NCI-H187 treated with DMSO at 0.1 percent for 48 hours (cell line): Measurements from ENCODE around the gene MACROD2.

Experiments used
- DNase-seq: peaks from one replicate; lab custom pipeline; 2025; lab: John Stamatoyannopoulos, UW

The MACROD2 gene

GRCh38 chr20:14531786-14532185 lies 536.5 kb downstream of the MACROD2 start:
- DNase-seq, result no peak

- DNase-seq, result no peak
Observed at GRCh38 chr20:14536738-14537137, 541.4 kb downstream of the MACROD2 start.

- DNase-seq, result no peak
Observed at GRCh38 chr20:14538433-14538832, 543.1 kb downstream of the MACROD2 start.

GRCh38 chr20:14543040-14543439 lies 547.7 kb downstream of the MACROD2 start:
- no peak for DNase-seq

GRCh38 chr20:14544688-14545087 lies 549.4 kb downstream of the MACROD2 start:
- no peak for DNase-seq

- no peak for DNase-seq
Observed at GRCh38 chr20:14550655-14551054, 555.3 kb downstream of the MACROD2 start.

GRCh38 chr20:14553774-14554534 lies 558.6 kb downstream of the MACROD2 start:
- no peak for DNase-seq

GRCh38 chr20:14555676-14556075 lies 560.4 kb downstream of the MACROD2 start:
- no peak for DNase-seq

GRCh38 chr20:14556206-14556605 lies 560.9 kb downstream of the MACROD2 start:
- DNase-seq, result no peak

- no peak for DNase-seq
Observed at GRCh38 chr20:14559612-14560011, 564.3 kb downstream of the MACROD2 start.

GRCh38 chr20:14561741-14562221 lies 566.5 kb downstream of the MACROD2 start:
- no peak for DNase-seq

GRCh38 chr20:14562981-14563380 lies 567.7 kb downstream of the MACROD2 start:
- DNase-seq, result no peak

GRCh38 chr20:14566505-14566904 lies 571.2 kb downstream of the MACROD2 start:
- no peak for DNase-seq

- no peak for DNase-seq
Observed at GRCh38 chr20:14568225-14568624, 572.9 kb downstream of the MACROD2 start.

- DNase-seq, result no peak
Observed at GRCh38 chr20:14568701-14569100, 573.4 kb downstream of the MACROD2 start.

- DNase-seq, result no peak
Observed at GRCh38 chr20:14569641-14570040, 574.3 kb downstream of the MACROD2 start.

- DNase-seq, result no peak
Observed at GRCh38 chr20:14570811-14571210, 575.5 kb downstream of the MACROD2 start.

GRCh38 chr20:14573676-14574075 lies 578.4 kb downstream of the MACROD2 start:
- DNase-seq, result no peak

GRCh38 chr20:14576196-14576877 lies 581.0 kb downstream of the MACROD2 start:
- DNase-seq, result no peak

GRCh38 chr20:14580418-14581074 lies 585.2 kb downstream of the MACROD2 start:
- DNase-seq, result no peak

- no peak for DNase-seq
Observed at GRCh38 chr20:14581731-14582130, 586.4 kb downstream of the MACROD2 start.

GRCh38 chr20:14582855-14583254 lies 587.5 kb downstream of the MACROD2 start:
- DNase-seq, result no peak

GRCh38 chr20:14583413-14583812 lies 588.1 kb downstream of the MACROD2 start:
- DNase-seq, result no peak
